ENCODE data around the gene RANBP10. TPM values are rescaled to one million over a fixed set of nuclear protein-coding genes. Genes with fewer than 3 reads are reported as not detected.
A peak's percentile ranks its signal among the peaks of the same experiment; 100 is the strongest.

RANBP10 gene
- total and polyA plus RNA-seq, 2 of the 13 experiments (the other 11 are each of a cell fraction or from before 2014, with no cell fraction given): 9.2 to 22.7 TPM

DNA sequence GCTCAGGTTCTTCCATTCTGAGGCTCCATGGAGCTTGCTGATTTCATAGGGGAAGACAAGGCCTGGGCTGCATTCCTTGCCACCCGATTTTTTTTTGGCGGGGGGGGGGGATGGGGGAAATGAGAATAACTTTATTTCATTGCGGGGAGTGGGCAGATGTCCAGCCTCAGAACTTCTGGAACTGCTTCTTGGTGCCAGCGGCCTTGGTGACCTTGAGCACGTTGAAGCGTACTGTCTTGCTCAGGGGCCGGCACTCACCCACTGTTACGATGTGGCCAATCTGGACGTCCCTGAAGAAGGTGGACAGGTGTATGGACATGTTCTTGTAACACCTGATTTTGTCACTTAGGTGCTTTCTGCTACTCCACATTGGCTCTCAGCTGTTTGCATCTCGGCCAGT is 49.4 kb upstream of the RANBP10 start:
- no peak for DNase-seq (ENCODE audit: low spot score)
- Histone ChIP-seq H3K9me3 (ENCODE audit: low read length) (no peaks in the 10 kb centered on the region), H3K79me2 (ENCODE audit: insufficient read depth, low read length) (peaks cover 90% of the 10 kb centered on the region), H4K20me1 (ENCODE audit: insufficient read depth, low read length) (peaks cover 61% of the 10 kb centered on the region), H3K9ac (ENCODE audit: insufficient read depth, low read depth, low read length) (no peak overlapping the region; the same call in 1 of the 2 replicates), H3K4me1 (ENCODE audit: insufficient read depth, low read length) (peaks cover 64% of the 10 kb centered on the region), H3K27me3 (ENCODE audit: control insufficient read depth in 1 of 2, insufficient read depth in 2 of 2, low read length in 2 of 2) (no peaks in the 10 kb centered on the region), H2AFZ (ENCODE audit: low read length) (no peak overlapping the region), H3K4me3 (replicated peaks in 1 of 3; ENCODE audit: insufficient read depth in 1 of 3, low read depth in 2 of 3, low read length in 3 of 3) (no peak overlapping the region), H3K27ac (ENCODE audit: extremely low read length, insufficient read depth, low read length) (peak overlapping the region; percentile 20), H3K4me2 (ENCODE audit: low read depth, low read length) (no peak overlapping the region), H3K36me3 (replicated peaks in 1 of 2; ENCODE audit: control insufficient read depth in 1 of 2, insufficient read depth in 2 of 2, low read length in 2 of 2) (peaks cover 4 to 20% of the 10 kb centered on the region in 2 experiments; a peak in 4 of 5 replicates)
- in situ Hi-C loops (cut with HindIII; ENCODE audit: extremely low pct_ligation_motif_present, low pct_unique_long_range_greater_than_20kb) (no loop called here), intact Hi-C loops (cut with micrococcal nuclease; ENCODE audit: unreplicated experiment) (no loop called here)
- ChIA-PET POLR2A (interaction anchor here (0.6 to 3.3 kb wide), 3 partner anchors 9 to 235 kb away, joined by 3 to 15 read pairs (median 7); partner anchors contain the start of gene NUTF2), CTCF (ENCODE audit: low intra/inter-chr PET ratio, low total read pairs) (no interaction called here)
- WGBS (ENCODE audit: low lambda C conversion rate): 87% methylated on average over 10 of the region's 10 CpGs
- no peak for FAIRE-seq
- TF ChIP-seq ZBTB38 (CRISPR knock-in tag; IDR thresholded peaks at IDR 0.05) (0 out of 2 replicates have a peak, but pooled peaks have one; percentile 32), MTA1 (CRISPR knock-in tag; IDR thresholded peaks at IDR 0.05; ENCODE audit: borderline replicate concordance) (no peak), ZNF530 (CRISPR knock-in tag; IDR thresholded peaks at IDR 0.05; ENCODE audit: low read depth) (no peak), PAWR (CRISPR knock-in tag; IDR thresholded peaks at IDR 0.05; ENCODE audit: borderline replicate concordance) (no peak)
- TF ChIP-seq, protein P1, sequence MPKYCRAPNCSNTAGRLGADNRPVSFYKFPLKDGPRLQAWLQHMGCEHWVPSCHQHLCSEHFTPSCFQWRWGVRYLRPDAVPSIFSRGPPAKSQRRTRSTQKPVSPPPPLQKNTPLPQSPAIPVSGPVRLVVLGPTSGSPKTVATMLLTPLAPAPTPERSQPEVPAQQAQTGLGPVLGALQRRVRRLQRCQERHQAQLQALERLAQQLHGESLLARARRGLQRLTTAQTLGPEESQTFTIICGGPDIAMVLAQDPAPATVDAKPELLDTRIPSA (CRISPR knock-in tag; IDR thresholded peaks at IDR 0.05; ENCODE audit: borderline replicate concordance): no peak
- TF ChIP-seq, protein P2, sequence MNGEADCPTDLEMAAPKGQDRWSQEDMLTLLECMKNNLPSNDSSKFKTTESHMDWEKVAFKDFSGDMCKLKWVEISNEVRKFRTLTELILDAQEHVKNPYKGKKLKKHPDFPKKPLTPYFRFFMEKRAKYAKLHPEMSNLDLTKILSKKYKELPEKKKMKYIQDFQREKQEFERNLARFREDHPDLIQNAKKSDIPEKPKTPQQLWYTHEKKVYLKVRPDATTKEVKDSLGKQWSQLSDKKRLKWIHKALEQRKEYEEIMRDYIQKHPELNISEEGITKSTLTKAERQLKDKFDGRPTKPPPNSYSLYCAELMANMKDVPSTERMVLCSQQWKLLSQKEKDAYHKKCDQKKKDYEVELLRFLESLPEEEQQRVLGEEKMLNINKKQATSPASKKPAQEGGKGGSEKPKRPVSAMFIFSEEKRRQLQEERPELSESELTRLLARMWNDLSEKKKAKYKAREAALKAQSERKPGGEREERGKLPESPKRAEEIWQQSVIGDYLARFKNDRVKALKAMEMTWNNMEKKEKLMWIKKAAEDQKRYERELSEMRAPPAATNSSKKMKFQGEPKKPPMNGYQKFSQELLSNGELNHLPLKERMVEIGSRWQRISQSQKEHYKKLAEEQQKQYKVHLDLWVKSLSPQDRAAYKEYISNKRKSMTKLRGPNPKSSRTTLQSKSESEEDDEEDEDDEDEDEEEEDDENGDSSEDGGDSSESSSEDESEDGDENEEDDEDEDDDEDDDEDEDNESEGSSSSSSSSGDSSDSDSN (CRISPR knock-in tag; IDR thresholded peaks at IDR 0.05): no peak
- no TSS peak for BruUV-seq (replicated peaks)
- no peak for ATAC-seq

All from HepG2 (cell line).